Fibroblast of pulmonary artery (primary cell): ENCODE measurements around the gene BCKDHB.

Experiments used
- DNase-seq: peaks from one replicate; pipeline ENCODE4 v3.0.0-alpha.2; 2010; ENCODE audit warnings: low read depth
- H3K4me3 ChIP-seq: replicated peaks from 2 replicates; pipeline ENCODE4 v1.5.1; 2011; ENCODE audit warnings: low read depth, mild to moderate bottlenecking, control low read depth, low read length, moderate library complexity
- TF ChIP-seq, protein P1 (sequence below): IDR thresholded peaks from 2 replicates; pipeline ENCODE4 v1.5.1; 2011; ENCODE audit warnings: mild to moderate bottlenecking, control low read depth, low read length, inconsistent platforms; ENCODE audit errors: missing control alignments

BCKDHB gene

DNA sequence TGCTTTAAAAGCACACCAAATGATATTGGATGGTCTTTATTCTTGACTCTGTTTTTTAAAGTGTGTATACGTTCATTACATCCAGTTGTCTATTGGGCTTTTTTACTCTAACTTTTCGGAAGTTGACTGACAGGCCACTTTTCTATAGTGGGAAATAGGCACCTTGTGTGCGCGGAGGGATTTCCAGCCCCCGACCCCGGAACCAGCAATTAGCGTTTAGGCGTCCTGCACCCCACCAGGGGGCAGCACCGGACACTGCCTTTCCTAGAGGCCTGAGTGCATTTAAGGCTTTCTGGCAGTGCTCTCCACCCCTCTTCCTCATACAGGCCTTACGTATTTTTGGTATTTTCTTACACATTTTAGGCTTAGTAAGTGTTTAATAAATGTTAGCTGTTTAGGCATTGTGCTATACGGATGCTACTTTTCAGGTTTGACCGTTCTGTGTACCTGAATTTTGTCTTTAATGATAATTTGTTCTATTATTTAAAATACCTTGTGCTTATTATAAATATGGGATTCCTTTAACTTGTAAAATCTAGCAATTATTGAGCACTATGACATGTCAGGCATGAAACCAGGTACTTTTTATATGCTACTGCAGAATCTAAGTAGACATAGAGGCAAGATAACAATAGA lies 231.8 kb downstream of the BCKDHB start:
- TF ChIP-seq, protein P1, sequence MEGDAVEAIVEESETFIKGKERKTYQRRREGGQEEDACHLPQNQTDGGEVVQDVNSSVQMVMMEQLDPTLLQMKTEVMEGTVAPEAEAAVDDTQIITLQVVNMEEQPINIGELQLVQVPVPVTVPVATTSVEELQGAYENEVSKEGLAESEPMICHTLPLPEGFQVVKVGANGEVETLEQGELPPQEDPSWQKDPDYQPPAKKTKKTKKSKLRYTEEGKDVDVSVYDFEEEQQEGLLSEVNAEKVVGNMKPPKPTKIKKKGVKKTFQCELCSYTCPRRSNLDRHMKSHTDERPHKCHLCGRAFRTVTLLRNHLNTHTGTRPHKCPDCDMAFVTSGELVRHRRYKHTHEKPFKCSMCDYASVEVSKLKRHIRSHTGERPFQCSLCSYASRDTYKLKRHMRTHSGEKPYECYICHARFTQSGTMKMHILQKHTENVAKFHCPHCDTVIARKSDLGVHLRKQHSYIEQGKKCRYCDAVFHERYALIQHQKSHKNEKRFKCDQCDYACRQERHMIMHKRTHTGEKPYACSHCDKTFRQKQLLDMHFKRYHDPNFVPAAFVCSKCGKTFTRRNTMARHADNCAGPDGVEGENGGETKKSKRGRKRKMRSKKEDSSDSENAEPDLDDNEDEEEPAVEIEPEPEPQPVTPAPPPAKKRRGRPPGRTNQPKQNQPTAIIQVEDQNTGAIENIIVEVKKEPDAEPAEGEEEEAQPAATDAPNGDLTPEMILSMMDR = peak; percentile 57
- DNase-seq = peak; percentile 48
- H3K4me3 ChIP-seq = no peak overlapping the region

DNA sequence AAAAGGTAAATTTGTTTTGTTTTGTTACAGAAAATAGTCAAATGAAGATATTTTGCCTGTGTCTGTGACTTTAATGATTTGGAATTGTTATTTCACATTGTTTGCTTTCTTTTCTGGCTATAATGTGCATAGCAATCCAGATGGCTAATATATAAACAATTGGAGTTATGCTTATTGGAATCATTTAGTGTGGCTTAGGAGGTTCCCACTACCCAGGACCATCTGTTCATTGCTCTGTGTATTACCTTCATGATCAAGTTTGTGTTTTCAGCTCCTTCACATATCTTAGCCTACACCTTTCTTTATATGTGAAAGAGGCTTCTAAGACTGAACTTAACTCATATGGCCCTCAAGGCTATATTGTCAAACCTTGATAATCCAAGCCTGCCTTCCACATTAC lies 232.9 kb downstream of the BCKDHB start:
- no peak for DNase-seq
- TF ChIP-seq, protein P1 = no peak
- no peak overlapping the region for H3K4me3 ChIP-seq

DNA sequence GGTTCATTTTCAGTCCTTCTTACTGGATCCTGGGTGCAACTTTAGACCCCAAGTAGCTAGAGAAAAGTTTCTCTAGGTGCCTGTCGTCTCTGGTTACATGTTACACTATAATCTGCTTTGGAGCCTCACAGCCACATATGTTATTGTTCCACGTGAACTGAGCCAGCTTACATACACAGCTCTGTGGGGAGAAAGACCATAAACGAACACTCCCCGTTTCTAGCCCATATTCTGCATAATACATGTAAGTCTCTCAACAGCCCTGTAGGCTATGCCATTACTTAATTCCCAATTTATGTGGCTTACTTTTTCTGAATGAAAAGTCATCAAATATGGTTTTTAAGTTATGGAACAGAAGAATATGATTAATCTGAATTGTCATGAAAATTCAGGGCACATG lies 233.8 kb downstream of the BCKDHB start:
- TF ChIP-seq, protein P1 = no peak
- no peak overlapping the region for H3K4me3 ChIP-seq
- DNase-seq = no peak

DNA sequence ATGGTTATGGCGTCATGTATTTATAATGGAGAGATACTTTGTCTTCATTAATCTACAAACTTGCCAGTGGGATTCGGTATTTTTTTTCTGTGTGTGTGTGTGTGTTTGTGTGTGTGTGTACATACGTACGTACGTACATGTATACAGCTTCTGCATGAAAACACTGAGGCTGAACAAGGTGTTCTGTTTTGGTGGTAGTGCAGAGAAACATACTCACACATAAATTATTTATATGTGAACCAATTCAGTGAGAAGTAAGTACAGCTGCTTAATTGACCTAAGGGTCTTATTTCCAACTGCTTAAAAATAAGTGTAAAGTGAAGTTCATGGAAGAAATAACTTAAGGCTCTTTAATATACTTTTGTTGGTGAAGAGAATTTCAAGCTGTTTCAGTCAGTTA lies 234.2 kb downstream of the BCKDHB start:
- H3K4me3 ChIP-seq = no peak overlapping the region
- no peak for DNase-seq
- TF ChIP-seq, protein P1 = no peak

DNA sequence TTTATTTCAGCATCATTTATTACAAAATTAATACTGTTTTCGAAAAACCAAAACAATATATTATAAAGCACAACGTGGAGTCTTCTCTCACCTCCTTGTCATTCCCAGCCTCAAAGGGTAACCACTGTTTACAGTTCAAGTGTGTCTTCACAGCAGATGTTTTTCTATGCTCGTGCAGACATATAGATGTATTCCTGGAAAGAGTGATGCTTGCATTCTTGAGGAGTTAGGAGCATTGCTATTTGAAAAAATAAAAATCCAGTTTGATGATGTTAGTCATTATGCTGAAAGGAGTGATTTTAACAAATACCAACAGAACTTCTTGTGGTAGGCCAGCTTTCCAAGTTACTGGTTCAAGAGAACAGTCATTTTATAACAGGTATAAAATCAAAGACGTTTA lies 234.9 kb downstream of the BCKDHB start:
- DNase-seq = peak; percentile 20
- H3K4me3 ChIP-seq = no peak overlapping the region
- TF ChIP-seq, protein P1 = no peak

DNA sequence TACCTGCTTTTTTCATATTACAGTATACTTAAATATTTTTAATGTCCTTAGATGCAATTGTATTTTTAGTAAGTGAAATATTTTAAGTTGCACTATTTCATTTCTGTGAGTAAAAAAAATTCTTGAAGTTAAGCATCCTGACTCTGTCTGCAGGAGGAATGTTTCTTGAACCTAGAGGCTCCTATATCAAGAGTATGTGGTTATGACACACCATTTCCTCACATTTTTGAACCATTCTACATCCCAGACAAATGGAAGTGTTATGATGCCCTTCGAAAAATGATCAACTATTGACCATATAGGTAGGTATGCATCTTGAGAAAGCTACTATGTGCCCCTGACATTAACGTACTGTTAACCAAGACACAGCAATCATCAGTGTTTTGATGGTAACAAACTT lies 237.0 kb downstream of the BCKDHB start:
- no peak overlapping the region for H3K4me3 ChIP-seq
- TF ChIP-seq, protein P1 = no peak
- no peak for DNase-seq

DNA sequence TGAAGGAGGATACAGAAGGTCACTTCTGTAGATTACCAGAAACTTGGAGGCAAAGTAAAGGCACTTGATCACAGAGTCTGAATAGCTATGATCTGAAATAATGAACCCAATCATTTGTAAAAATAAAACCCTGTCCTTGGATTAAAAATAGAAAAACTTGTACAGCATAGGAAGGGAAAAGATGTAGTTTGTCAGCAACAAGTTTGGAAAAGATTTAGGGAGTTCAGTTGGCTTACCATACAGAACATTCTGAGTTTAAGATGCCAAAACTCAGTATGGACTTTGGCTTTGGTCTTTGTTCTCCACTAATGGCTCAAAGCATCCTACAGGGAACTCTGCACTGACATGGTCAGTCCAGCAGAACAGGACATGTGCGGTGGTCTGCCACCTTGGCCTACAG lies 240.6 kb downstream of the BCKDHB start:
- DNase-seq = no peak
- no peak overlapping the region for H3K4me3 ChIP-seq
- TF ChIP-seq, protein P1 = no peak
